Measurements from ENCODE around the gene PCBP3.

DNA sequence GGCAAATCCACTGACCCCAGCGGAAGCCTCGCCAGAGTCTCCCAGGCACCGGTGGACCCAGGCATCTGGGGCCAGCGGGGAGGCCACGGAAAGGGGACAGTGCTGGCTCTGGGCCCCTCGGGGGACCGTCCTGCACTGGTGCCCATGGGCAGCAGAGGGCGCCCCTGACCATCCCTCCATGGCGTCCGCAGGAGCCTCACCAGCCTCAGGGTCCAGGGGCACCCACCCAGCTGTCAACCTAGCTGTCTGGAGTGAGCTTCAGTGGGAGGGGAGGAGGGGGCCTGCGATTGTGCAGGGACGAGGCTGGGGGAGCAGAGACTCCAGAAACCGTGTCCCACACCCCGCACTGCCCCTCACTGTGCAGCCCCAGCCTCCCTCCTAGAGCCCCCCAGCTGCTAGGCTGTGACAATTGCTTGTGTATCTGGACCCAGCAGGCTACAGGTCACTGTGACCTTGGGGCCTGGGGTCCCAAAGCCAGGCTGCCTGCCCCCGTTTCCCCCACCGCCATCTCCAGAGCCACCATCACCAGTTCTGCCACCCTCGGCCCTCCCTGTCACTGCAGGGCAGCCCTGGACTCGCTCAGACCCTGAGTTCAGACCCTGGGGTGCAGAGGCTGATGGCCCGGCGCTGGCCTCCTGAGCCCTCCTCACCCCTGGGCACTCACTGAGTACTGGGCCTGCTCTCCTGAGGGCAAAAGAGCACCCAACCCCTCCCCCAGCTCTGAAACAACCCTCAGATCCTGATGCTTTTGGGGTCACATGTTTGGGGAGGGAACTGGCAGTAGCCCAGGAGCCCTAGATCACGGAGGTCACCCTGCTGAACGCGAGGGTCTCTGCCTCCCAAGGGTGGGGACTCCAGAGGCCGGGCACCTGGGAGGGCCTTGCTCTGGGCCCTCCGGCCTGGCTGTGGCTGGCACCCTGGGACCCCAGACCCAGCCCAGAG, 327.4 kb downstream of the PCBP3 start:
- peak in 1 of 2 donors; percentile 20 for TF ChIP-seq POLR2A (IDR thresholded peaks at IDR 0.05)
- TF ChIP-seq, protein P1, sequence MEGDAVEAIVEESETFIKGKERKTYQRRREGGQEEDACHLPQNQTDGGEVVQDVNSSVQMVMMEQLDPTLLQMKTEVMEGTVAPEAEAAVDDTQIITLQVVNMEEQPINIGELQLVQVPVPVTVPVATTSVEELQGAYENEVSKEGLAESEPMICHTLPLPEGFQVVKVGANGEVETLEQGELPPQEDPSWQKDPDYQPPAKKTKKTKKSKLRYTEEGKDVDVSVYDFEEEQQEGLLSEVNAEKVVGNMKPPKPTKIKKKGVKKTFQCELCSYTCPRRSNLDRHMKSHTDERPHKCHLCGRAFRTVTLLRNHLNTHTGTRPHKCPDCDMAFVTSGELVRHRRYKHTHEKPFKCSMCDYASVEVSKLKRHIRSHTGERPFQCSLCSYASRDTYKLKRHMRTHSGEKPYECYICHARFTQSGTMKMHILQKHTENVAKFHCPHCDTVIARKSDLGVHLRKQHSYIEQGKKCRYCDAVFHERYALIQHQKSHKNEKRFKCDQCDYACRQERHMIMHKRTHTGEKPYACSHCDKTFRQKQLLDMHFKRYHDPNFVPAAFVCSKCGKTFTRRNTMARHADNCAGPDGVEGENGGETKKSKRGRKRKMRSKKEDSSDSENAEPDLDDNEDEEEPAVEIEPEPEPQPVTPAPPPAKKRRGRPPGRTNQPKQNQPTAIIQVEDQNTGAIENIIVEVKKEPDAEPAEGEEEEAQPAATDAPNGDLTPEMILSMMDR (IDR thresholded peaks at IDR 0.05): peak; percentile 91 to 95 (median 95)
